PC-3 (cell line): ENCODE results near the gene CCNL2.

Experiments used
- EZH2 ChIP-seq: fragments of 300-600 bp; sonication (generic); IDR thresholded peaks from one replicate; pipeline ENCODE4 v1.6.1; 2017; ENCODE audit warnings: antibody characterized with exemption, mild to moderate bottlenecking, low read length; ENCODE audit not compliant: unreplicated experiment
- TF ChIP-seq, protein P1 (sequence below): fragments of 300-600 bp; sonication (generic); conservative IDR thresholded peaks from 2 replicates; pipeline ENCODE4 v1.5.1; 2017; ENCODE audit warnings: antibody characterized with exemption, low read depth, mild to moderate bottlenecking, low read length

DNA sequence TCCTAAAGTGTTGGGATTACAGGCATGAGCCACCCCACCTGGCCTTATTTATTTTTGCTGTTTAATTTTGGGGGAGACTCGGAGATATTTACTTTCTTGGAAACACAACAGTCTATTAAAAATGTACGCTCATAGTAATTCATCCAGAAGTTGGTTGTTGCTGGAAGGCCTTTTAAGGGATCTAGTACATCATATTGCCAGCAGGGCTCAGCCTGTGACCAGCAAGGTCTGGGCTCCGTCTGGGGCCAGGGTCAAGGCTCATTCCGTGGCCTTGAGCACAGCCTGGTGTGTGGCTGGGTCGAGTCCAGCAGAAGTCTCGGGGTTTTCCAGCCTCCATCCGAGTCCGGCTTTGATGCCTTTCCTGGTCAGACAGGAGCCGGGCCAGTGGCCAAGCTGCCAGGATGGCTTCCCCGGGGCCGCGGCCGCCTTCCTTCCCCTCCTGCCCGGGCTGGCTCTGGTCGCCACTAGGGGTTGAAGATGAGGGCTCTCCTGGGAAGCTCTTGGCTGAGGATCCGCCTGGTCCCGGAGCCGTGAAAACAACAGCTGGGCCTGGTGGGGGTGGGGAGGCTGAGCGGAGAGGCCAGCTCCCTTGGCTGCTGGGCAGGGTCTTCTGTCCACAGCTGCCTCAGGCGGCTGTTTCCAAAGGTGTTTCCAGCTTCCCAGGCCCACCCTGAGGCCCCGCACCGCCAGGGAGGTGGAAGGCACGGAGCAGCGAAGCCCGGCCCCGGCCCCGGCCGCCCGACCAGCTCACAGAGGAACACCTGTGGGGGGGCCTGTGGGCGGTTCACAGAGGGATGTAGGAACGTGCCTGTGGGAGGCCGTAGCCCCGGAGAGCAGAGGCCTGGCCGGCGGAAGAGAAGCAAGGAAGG, 31.2 kb upstream of the CCNL2 start:
- TF ChIP-seq, protein P1, sequence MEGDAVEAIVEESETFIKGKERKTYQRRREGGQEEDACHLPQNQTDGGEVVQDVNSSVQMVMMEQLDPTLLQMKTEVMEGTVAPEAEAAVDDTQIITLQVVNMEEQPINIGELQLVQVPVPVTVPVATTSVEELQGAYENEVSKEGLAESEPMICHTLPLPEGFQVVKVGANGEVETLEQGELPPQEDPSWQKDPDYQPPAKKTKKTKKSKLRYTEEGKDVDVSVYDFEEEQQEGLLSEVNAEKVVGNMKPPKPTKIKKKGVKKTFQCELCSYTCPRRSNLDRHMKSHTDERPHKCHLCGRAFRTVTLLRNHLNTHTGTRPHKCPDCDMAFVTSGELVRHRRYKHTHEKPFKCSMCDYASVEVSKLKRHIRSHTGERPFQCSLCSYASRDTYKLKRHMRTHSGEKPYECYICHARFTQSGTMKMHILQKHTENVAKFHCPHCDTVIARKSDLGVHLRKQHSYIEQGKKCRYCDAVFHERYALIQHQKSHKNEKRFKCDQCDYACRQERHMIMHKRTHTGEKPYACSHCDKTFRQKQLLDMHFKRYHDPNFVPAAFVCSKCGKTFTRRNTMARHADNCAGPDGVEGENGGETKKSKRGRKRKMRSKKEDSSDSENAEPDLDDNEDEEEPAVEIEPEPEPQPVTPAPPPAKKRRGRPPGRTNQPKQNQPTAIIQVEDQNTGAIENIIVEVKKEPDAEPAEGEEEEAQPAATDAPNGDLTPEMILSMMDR = no peak; the same call in 1 of the 2 replicates
- TF ChIP-seq EZH2 = no peak
